GM19240 (cell line): ENCODE data around the gene TNNI2.
A peak's percentile ranks its signal among the peaks of the same experiment; 100 is the strongest.
"Not testable (repeated sequence)": the region's sequence is repeated elsewhere in the genome, so short reads cannot be mapped to it uniquely, and the experiment has no call there.

Experiments
- DNase-seq: peaks from one replicate; pipeline ENCODE4 v3.0.0; 2011; ENCODE audit warnings: low spot score; ENCODE audit not compliant: insufficient read length

The TNNI2 gene

DNA sequence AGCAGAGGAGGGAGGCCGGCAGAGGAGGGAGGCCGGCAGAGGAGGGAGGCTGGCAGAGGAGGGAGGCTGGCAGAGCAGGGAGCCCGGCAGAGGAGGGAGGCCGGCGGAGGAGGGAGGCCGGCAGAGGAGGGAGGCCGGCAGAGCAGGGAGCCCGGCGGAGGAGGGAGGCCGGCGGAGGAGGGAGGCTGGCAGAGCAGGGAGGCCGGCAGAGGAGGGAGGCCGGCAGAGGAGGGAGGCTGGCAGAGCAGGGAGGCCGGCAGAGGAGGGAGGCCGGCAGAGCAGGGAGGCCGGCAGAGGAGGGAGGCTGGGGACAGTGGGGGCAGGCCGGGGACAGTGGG lies 35.0 kb downstream of the TNNI2 start:
- DNase-seq: not testable (repeated sequence)

- DNase-seq: not testable (repeated sequence)
Measured at GRCh38 chr11:1874441-1875092, 35.8 kb downstream of the TNNI2 start.

DNA sequence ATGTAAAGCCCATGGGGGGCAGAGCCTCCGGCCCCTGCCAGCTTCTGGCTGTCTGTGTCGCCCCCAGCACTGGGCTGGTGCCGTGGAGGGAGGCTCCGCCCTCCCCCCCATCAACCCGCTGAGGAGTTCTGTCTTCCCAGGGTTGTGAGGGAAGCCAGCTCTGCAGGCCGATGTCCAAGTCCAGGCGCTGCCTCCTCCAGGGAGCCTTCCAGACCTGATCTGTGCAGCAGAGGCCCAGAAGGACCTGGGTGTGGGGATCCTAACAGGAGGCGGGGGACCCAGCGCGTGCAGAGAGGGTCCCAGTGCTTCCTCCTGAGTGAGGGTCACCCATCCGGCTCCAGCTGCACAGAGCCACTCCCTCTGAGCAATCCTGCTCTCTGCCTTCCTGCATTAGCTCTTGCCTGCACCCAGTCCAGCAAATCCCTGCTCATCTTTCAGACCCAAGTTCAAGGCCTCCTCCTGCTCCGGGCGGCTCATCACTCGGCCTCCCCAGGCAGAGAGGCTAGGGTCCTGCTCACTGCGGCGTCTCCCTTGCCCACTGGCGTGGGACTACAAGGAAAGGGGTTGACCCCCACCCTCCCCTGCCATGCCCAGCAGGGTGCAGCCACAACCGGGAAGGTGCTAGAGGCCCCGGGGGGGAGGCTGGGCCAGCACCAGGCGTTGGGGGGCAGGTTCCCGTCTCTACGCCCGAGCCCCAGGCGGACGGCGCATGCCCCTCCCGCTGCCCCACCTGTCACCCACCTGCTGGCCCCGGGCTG lies 36.5 kb downstream of the TNNI2 start:
- no peak for DNase-seq

DNA sequence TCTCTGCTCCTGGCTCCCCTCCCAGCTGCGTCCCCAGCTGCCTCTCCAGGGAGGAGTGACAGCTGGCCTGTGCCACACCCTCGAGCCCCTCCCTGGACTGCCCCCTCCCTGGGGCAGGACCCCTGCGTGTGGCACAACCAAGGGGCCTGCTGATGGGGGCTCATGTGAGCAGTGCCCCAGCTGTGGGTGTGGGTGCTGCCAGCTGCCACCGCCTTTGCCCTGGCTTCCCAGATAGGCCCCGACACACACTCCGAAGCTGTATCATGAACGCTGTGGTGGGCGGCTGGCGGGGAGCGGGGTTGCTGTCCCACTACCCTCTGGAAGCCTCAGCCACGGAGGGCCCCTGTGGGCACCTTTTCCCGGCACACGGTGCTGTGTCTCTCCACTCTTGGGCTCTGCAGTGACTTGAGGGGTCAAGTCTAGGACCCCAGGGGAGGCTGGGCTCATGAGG lies 37.1 kb downstream of the TNNI2 start:
- DNase-seq: not testable (repeated sequence)

- no peak for DNase-seq
Measured at GRCh38 chr11:1876361-1877063, 37.7 kb downstream of the TNNI2 start.

- DNase-seq: no peak
Measured at GRCh38 chr11:1877211-1878136, 38.7 kb downstream of the TNNI2 start.

DNA sequence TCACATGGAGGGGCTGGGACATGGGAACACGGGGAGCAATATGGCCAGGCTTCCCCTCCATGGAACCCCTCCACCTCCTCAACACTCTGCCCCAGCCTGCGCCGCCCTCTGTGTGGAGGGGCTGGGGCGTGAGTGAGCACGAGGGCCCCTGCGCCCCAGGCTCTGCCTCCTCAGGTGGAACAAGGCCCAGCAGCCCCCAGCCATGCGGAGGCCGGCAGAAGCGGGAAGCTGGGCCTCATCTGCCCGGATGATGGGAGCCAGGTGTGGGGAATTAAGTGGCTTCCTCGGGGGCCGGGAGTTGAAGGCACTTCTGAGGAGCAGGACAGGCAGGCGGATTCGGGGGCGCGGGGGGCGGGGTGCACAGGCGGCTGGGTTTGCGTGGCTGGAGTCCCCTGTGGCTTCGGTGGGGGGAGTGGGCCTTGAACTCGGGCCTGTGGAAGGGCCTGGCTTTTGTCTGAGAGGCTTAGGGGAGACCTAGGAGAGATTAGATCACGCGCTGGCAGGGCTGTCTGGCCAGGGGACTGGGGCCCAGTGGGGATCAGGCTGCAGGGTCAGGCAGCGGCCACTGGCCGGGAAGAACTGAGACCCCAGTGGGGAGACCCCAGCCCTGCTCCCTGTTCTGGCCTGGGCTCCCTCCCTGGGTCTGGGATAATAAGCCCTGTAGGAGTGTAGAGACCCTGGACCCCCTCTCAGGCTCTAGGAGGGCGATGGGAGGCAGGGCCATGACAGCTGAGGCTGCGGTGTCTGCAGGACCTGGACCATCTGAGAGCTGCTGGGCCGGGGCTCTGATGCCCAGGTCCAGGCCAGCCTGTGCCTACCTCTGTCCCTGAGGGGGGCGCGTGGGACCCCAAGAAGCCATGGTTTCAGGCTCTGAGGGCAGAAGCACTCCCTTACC lies 39.6 kb downstream of the TNNI2 start:
- DNase-seq: no peak

GRCh38 chr11:1879342-1879940 lies 40.7 kb downstream of the TNNI2 start:
- DNase-seq: no peak

DNA sequence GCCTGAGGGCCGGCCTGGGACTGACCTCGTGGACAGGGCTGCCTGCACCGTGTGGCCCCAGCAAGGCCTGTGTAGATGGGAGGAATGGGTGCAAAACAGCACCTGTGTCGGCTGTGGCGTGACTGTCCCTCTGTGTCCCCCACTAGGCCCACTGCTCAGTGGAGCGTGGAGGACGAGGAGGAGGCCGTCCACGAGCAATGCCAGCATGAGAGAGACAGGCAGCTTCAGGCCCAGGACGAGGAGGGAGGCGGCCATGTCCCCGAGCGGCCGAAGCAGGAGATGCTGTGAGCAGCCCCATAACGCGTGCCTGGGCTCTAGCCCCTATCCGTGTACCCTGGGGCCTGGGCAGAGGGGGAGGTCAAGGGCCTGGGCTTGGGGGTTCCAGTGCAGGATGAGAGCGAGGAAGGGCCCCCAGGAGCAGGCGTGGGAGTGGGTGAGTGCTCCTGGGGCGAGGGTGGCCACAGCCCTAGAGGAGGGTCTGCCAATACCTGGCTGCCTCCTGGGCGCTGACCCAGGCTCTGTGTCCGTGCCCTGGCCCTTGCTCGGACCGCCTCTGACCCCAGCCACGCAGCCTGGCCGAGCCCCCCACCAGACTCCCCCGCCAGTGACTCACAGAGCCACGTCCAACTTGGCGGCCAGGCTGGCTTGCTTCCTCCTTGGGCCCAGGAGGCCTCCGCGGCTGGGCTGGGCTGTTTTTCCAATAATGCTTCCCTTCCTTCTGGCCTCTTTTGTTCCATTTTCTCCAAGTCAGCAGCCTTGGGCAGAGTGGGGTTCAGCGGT lies 41.4 kb downstream of the TNNI2 start:
- DNase-seq: no peak

DNA sequence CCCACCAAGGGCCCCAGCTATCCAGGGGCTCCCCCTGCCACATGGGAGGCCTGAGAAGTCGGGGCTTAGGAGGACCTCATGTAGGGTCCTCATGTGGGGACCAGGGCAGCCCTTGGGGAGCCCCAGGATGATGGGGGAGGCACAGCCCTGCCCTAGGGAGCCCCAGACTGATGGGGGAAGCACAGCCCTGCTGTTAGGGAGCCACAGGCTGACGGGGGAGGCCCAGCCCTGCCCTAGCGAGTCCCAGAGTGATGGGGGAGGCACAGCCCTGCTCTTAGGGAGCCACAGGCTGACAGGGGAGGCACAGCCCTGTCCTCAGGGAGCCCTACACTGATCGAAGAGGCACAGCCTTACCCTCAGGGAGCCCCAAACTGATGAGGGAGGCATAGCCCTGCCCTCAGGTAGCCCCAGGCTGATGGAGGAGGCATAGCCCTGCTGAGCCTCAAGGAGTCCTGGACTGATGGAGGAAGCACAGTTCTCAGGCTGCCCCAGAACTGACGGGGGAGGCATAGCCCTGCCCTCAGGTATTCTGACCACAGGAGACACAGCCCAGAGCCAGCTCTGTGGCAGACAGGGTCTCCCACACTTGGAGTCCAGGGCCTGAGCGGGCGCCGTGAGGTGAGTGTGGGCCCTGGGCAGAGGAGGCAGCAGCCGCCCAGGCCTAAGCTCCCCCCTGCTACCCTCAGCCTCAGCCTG lies 42.1 kb downstream of the TNNI2 start:
- DNase-seq: no peak

GRCh38 chr11:1881442-1882264 lies 42.9 kb downstream of the TNNI2 start:
- no peak for DNase-seq

GRCh38 chr11:1882265-1883238 lies 43.8 kb downstream of the TNNI2 start:
- DNase-seq: peak; percentile 91

- no peak for DNase-seq
Measured at GRCh38 chr11:1883346-1884302, 44.8 kb downstream of the TNNI2 start.

- DNase-seq: no peak
Measured at GRCh38 chr11:1884303-1884700, 45.5 kb downstream of the TNNI2 start.

GRCh38 chr11:1886551-1886950 lies 47.8 kb downstream of the TNNI2 start:
- not testable (repeated sequence) for DNase-seq
